Measurements from ENCODE around the gene ELFN1. TPM values are rescaled to one million over a fixed set of nuclear protein-coding genes. Genes with fewer than 3 reads are reported as not detected.
"Not testable (repeated sequence)": the region's sequence is repeated elsewhere in the genome, so short reads cannot be mapped to it uniquely, and the experiment has no call there.

The ELFN1 gene
- total RNA-seq, 1 donor from 2014 or later, result 12.0 TPM

- DNase-seq, result peak; percentile 86
- ATAC-seq, result peak; percentile 96
- intact Hi-C loops (cut with micrococcal nuclease), result no loop called here
These were observed 88.9 kb downstream of the ELFN1 start for GRCh38 chr7:1758859-1759521.

GRCh38 chr7:1761097-1761496 is 91.0 kb downstream of the ELFN1 start:
- intact Hi-C loops (cut with micrococcal nuclease), result no loop called here
- no peak for ATAC-seq
- no peak for DNase-seq

GRCh38 chr7:1761774-1762173 is 91.7 kb downstream of the ELFN1 start:
- DNase-seq (no peak), ATAC-seq (no peak)
- intact Hi-C loops (cut with micrococcal nuclease), result no loop called here

GRCh38 chr7:1762238-1762945 is 92.3 kb downstream of the ELFN1 start:
- DNase-seq (no peak), ATAC-seq (no peak)
- intact Hi-C loops (cut with micrococcal nuclease), result no loop called here

- no peak for DNase-seq
- no peak for ATAC-seq
- intact Hi-C loops (cut with micrococcal nuclease), result no loop called here
These were observed 93.0 kb downstream of the ELFN1 start for GRCh38 chr7:1763033-1763432.

DNA sequence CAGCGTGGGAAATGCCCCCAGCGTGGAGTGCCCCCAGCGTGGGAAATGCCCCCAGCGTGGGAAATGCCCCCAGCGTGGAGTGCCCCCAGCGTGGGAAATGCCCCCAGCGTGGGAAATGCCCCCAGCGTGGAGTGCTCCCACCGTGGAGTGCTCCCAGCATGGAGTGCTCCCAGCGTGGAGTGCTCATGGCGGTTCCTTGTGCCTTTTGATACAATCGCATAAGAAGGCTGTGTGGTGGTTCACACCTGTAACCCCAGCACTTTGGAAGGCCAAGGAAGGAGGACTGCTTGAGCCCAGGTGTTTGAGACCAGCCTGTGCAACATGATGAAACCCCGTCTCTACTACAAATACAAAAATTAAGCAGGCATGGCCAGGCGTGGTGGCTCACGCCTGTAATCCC is 93.8 kb downstream of the ELFN1 start:
- intact Hi-C loops (cut with micrococcal nuclease); DNase-seq: not testable (repeated sequence)

DNA sequence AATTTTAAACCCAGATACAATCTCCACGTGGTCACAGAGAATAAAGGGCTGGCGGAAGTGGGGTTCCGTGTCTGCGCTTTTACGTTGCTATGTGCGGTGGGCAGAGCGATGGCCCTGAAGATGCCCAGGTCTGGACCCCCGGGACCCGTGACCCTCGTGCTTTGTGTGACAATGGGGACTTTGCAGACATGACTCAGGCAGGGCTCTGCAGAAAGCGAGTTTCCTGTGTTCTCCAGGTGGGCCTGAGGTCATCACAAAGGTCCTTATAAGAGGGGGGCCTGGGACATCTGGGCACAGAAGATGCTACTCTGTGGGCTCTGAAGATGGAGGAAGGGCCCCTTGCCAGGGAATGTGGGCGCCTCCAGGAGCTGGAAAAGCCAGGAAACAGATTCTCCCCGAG is 95.3 kb downstream of the ELFN1 start:
- intact Hi-C loops (cut with micrococcal nuclease), result no loop called here
- no peak for ATAC-seq
- DNase-seq, result no peak

More for the DNA sequence above, 93.8 kb downstream of the ELFN1 start:
- ATAC-seq, result not testable (repeated sequence)

GRCh38 chr7:1767524-1767923 is 97.4 kb downstream of the ELFN1 start:
- intact Hi-C loops (cut with micrococcal nuclease), result no loop called here
- ATAC-seq (peak; percentile 50), DNase-seq (no peak)

GRCh38 chr7:1768832-1769231 is 98.8 kb downstream of the ELFN1 start:
- ATAC-seq (no peak), DNase-seq (no peak)
- intact Hi-C loops (cut with micrococcal nuclease), result no loop called here

DNA sequence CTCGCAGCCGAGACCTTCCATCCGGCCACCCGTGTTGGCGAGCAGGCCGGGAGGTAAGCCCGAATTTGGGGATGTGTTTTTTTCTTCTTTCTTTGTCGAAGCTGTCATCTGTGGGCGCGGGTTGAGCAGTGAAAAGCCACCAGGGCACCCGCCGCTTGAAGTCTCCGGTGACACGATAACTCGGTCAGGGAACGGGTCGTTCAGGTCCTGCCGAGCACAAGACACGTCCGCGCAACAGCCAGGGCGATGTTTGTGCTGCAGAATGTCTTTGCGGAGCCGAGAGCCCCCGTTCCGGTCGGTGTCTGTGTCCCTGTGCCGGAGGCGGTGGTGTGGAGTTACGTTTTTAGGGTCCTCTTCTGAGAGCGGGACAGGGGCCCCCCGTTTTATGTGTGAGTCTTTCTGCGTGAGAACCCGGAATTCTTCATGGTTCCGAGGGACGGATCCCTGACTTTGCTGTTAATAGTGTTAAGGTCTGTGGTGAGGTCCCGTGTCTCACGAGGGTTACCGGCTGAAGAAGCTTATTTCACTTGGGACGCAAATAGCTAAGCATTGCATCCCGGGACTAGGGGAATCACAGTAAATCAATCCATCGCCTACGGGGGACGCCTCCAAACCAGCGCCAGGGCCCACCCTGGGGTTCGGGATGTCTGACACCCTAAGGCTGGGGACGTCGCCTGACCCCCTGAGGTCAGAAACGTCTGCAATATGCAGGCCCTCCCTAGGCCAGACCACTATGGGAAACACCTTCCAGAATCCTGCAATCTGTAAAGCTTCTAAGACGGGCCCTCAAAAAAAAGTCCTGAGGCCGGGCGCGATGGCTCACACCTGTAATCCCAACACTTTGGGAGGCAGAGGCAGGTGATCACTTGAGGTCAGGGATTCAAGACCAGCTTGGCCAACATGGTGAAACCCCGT is 99.5 kb downstream of the ELFN1 start:
- no peak for ATAC-seq
- DNase-seq, result no peak
- intact Hi-C loops (cut with micrococcal nuclease), result no loop called here

- intact Hi-C loops (cut with micrococcal nuclease), result no loop called here
- DNase-seq, result no peak
- ATAC-seq, result no peak
These were observed 100.3 kb downstream of the ELFN1 start for GRCh38 chr7:1770331-1770730.

DNA sequence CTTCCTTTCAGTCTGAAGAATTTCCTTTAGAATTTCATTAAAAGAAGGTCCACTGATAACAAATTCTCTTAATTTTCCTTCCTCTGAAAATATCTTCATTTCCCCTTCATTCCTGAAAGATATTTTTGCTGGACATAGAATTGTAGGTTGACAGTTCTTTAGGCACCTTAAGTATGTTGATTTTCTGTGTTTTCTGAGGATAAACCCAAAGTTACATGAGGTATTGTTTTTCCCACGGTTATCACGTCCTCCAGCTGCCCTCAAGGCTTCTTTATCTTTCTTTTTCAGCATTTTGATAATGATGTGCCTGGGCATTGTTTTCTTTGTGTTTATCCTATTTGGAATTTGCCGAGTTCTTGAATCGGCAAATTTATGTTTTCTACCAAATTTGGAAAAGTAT is 105.3 kb downstream of the ELFN1 start:
- ATAC-seq (no peak), DNase-seq (no peak)
- intact Hi-C loops (cut with micrococcal nuclease), result no loop called here

- intact Hi-C loops (cut with micrococcal nuclease), result no loop called here
- no peak for DNase-seq
These were observed 107.0 kb downstream of the ELFN1 start for GRCh38 chr7:1777122-1777521.

DNA sequence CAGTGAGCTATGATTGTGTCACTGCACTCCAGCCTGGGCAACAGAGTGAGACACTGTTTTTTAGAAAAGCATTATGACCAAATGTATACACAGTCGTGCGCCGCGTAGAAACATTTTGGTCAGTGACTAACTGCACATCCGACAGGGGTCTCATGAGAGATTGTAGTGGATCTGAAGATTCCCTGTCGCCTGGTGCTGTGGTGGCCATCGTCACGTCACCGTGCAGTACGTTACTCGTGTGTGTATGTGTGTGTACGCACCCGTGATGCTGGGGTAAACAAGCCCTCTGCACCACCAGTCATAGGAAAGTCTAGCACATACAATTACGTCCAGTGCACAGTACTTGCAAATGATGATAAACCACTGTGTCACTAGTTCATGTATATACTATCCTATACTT is 109.4 kb downstream of the ELFN1 start:
- DNase-seq, result no peak
- intact Hi-C loops (cut with micrococcal nuclease), result no loop called here
- ATAC-seq, result no peak

More at GRCh38 chr7:1777122-1777521, 107.0 kb downstream of the ELFN1 start:
- no peak for ATAC-seq

GRCh38 chr7:1781369-1781768 is 111.3 kb downstream of the ELFN1 start:
- no peak for ATAC-seq
- DNase-seq, result no peak
- intact Hi-C loops (cut with micrococcal nuclease), result no loop called here

DNA sequence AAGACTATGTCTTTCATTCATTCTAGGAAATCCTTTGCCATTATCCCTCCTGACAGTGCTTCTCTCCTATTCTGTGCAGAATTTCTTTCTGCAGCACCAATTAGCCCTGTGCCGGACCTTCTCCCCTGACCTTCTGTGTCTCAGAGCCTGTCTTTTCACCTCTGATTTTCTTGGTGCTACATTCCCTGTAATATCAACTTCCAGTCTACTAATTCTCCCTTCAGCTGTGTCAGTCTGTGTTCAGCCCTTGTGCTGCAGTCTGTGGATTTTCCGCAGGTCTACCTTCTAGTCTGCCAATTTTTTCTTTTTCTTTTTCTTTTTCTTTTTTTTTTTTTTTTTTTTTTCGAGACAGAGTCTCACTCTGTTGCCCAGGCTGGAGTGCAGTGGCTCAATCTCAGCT is 115.8 kb downstream of the ELFN1 start:
- intact Hi-C loops (cut with micrococcal nuclease), result no loop called here
- no peak for ATAC-seq
- no peak for DNase-seq

DNA sequence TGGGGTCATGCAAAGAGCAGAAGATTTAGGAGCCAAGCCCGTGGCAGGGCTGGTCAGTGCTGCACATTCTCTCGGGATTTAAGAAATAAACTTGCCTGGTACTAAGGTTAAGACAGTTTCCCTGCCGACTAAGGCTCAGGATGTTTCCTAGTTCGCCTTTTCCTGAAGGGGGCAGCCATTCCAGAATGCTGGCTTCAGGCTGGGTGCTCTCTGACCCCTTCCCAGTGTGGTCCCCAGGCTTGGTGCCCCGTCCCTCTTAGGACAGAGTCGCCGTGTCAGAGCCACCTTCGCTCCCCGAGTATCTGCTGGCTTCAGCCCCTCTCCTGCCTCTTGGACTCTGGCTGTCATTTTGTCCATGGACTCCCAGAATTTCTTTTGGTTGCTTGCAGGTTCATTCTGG is 117.2 kb downstream of the ELFN1 start:
- DNase-seq (no peak), ATAC-seq (no peak)

GRCh38 chr7:1787681-1788235 is 117.7 kb downstream of the ELFN1 start:
- no peak for ATAC-seq
- DNase-seq, result no peak
- intact Hi-C loops (cut with micrococcal nuclease), result no loop called here

More for the DNA sequence above, 117.2 kb downstream of the ELFN1 start:
- intact Hi-C loops (cut with micrococcal nuclease), result no loop called here

- ATAC-seq (no peak), DNase-seq (no peak)
- intact Hi-C loops (cut with micrococcal nuclease), result no loop called here
These were observed 124.9 kb downstream of the ELFN1 start for GRCh38 chr7:1794888-1795542.

All from left ventricle myocardium superior (tissue), 1 donor.